DND-41 (cell line): ENCODE data around the gene ACIN1.

ENCODE experiments used
- ATAC-seq: fragments of 200-7000 bp; cut with Tn5 transposase; 3 replicates; pipeline ENCODE4 v1.9.1; 2021; ENCODE audit warnings: low read depth; ENCODE audit not compliant: insufficient read depth
- DNase-seq: peaks from one replicate; pipeline ENCODE4 v3.0.0-alpha.2; 2020
- H2AFZ ChIP-seq: 2 replicates; pipeline ENCODE4 v1.6.0; 2012; ENCODE audit warnings: low read depth, low read length
- H3K27ac ChIP-seq: 2 replicates; pipeline ENCODE4 v1.5.1; 2012; ENCODE audit warnings: low read length, inconsistent platforms
- H3K27me3 ChIP-seq: fragments of 200-600 bp; sonication (generic); 2 replicates; pipeline ENCODE4 v1.6.0; 2012; ENCODE audit warnings: low read length, mild to moderate bottlenecking, inconsistent platforms; ENCODE audit not compliant: insufficient read depth, poor library complexity
- H3K36me3 ChIP-seq: 2 replicates; pipeline ENCODE4 v1.5.1; 2012; ENCODE audit warnings: low read length, inconsistent platforms; ENCODE audit not compliant: insufficient read depth
- H3K4me1 ChIP-seq: 2 replicates; pipeline ENCODE4 v1.5.1; 2012; ENCODE audit warnings: mild to moderate bottlenecking, low read length; ENCODE audit not compliant: insufficient read depth
- H3K4me2 ChIP-seq: 2 replicates; pipeline ENCODE4 v1.6.0; 2012; ENCODE audit warnings: mild to moderate bottlenecking, moderate library complexity, low read length, inconsistent platforms; ENCODE audit not compliant: insufficient read depth
- H3K4me3 ChIP-seq, 2 experiments: fragments of 200-600 bp in 1 of 2; shearing (Covaris generic) in 1 of 2; 2 replicates each; pipeline ENCODE4 v1.5.1; 2012 to 2016; ENCODE audit warnings: inconsistent platforms in 2 of 2, low read length in 2 of 2, mild to moderate bottlenecking in 2 of 2, low read depth in 1 of 2, moderate library complexity in 1 of 2
- H3K79me2 ChIP-seq: 2 replicates; pipeline ENCODE4 v1.6.0; 2012; ENCODE audit warnings: low read length, inconsistent platforms; ENCODE audit not compliant: insufficient read depth
- H3K9ac ChIP-seq: 2 replicates; pipeline ENCODE4 v1.6.0; 2012; ENCODE audit warnings: low read depth, mild to moderate bottlenecking, inconsistent platforms, low read length, moderate library complexity
- H3K9me3 ChIP-seq: 2 replicates; pipeline ENCODE4 v1.5.1; 2012; ENCODE audit warnings: low read length, moderate library complexity, mild to moderate bottlenecking, inconsistent platforms; ENCODE audit not compliant: insufficient read depth, severe bottlenecking
- H4K20me1 ChIP-seq: 2 replicates; pipeline ENCODE4 v1.6.0; 2012; ENCODE audit warnings: low read length; ENCODE audit not compliant: insufficient read depth
- CTCF ChIP-seq: IDR thresholded peaks from 2 replicates; pipeline ENCODE4 v1.5.1; 2012; ENCODE audit warnings: borderline replicate concordance, low read length, moderate library complexity, mild to moderate bottlenecking; ENCODE audit not compliant: poor library complexity, severe bottlenecking; ENCODE audit errors: extremely low read depth
- EZH2 ChIP-seq: IDR thresholded peaks from 3 replicates; pipeline ENCODE4 v1.6.1; 2012; ENCODE audit warnings: borderline replicate concordance, low read depth, mild to moderate bottlenecking, moderate library complexity, low read length, inconsistent platforms; ENCODE audit not compliant: severe bottlenecking

ACIN1 gene

GRCh38 chr14:23128969-23129758 lies 34.2 kb upstream of the ACIN1 start:
- ATAC-seq (no peak), DNase-seq (no peak)
- H3K27me3 ChIP-seq: peaks cover 40% of the 10 kb centered on the region
- no peaks in the 10 kb centered on the region for H3K4me1 ChIP-seq
- no peaks in the 10 kb centered on the region for H3K9me3 ChIP-seq
- H3K4me3 ChIP-seq: no peak overlapping the region
- H2AFZ ChIP-seq: no peak overlapping the region
- H3K36me3 ChIP-seq: no peaks in the 10 kb centered on the region
- no peak overlapping the region for H3K4me2 ChIP-seq
- TF ChIP-seq CTCF: no peak
- H3K79me2 ChIP-seq: no peaks in the 10 kb centered on the region
- no peak overlapping the region for H3K27ac ChIP-seq
- H4K20me1 ChIP-seq: no peaks in the 10 kb centered on the region
- no peak overlapping the region for H3K9ac ChIP-seq

GRCh38 chr14:23127861-23128260 lies 32.9 kb upstream of the ACIN1 start:
- H3K9me3 ChIP-seq: no peaks in the 10 kb centered on the region
- H2AFZ ChIP-seq: no peak overlapping the region
- no peak for DNase-seq
- no peaks in the 10 kb centered on the region for H4K20me1 ChIP-seq
- no peaks in the 10 kb centered on the region for H3K36me3 ChIP-seq
- H3K27ac ChIP-seq: no peak overlapping the region
- peaks cover 51% of the 10 kb centered on the region for H3K27me3 ChIP-seq
- TF ChIP-seq EZH2 (no peak), CTCF (no peak)
- no peak overlapping the region for H3K4me2 ChIP-seq
- H3K79me2 ChIP-seq: no peaks in the 10 kb centered on the region
- ATAC-seq: no peak
- H3K4me1 ChIP-seq: no peaks in the 10 kb centered on the region
- H3K4me3 ChIP-seq: no peak overlapping the region
- H3K9ac ChIP-seq: no peak overlapping the region

GRCh38 chr14:23126548-23127278 lies 31.8 kb upstream of the ACIN1 start:
- Histone ChIP-seq H3K27me3 (peaks cover 51% of the 10 kb centered on the region), H3K4me1 (no peaks in the 10 kb centered on the region)

More at GRCh38 chr14:23126548-23127278, 31.8 kb upstream of the ACIN1 start:
- H3K9ac ChIP-seq: no peak overlapping the region
- no peak overlapping the region for H3K4me3 ChIP-seq
- ATAC-seq: no peak
- H3K36me3 ChIP-seq: no peaks in the 10 kb centered on the region
- DNase-seq: no peak
- no peak overlapping the region for H3K4me2 ChIP-seq
- no peak overlapping the region for H2AFZ ChIP-seq
- H3K79me2 ChIP-seq: no peaks in the 10 kb centered on the region
- no peaks in the 10 kb centered on the region for H4K20me1 ChIP-seq
- H3K27ac ChIP-seq: no peak overlapping the region
- TF ChIP-seq CTCF (no peak), EZH2 (no peak)
- no peaks in the 10 kb centered on the region for H3K9me3 ChIP-seq
